Uterus (tissue), 4 donors: ENCODE results near the gene HRK. TPM values are rescaled to one million over a fixed set of nuclear protein-coding genes. Genes with fewer than 3 reads are reported as not detected.
A peak's percentile ranks its signal among the peaks of the same experiment; 100 is the strongest.

Source experiments
- DNase-seq, 2 donors: peaks; one replicate each; pipeline ENCODE4 v3.0.0-alpha.2; 2019 to 2020
- H3K27ac ChIP-seq, 2 donors: fragments of 200-600 bp; sonication (generic); 1 replicate in 1 of 2; 2 replicates in 1 of 2; pipeline ENCODE4 v1.5.1; 2016 to 2018
- H3K27me3 ChIP-seq, 2 donors: fragments of 200-600 bp; sonication (generic); one replicate each; pipeline ENCODE4 v1.5.1; 2018 to 2019; ENCODE audit warnings: control low read depth in 1 of 2
- H3K36me3 ChIP-seq, 2 donors: fragments of 200-600 bp; sonication (generic); one replicate each; pipeline ENCODE4 v1.5.1; 2019; ENCODE audit warnings: control low read depth in 1 of 2
- H3K4me1 ChIP-seq, 2 donors: fragments of 200-600 bp; sonication (generic); one replicate each; pipeline ENCODE4 v1.5.1; 2018 to 2019; ENCODE audit warnings: control low read depth in 1 of 2
- H3K4me3 ChIP-seq, 2 donors: fragments of 200-600 bp; sonication (generic); 1 replicate in 1 of 2; 2 replicates in 1 of 2; pipeline ENCODE4 v1.5.1; 2018 to 2019; ENCODE audit warnings: mild to moderate bottlenecking in 1 of 2
- H3K9me3 ChIP-seq, 2 donors: fragments of 200-600 bp; sonication (generic); one replicate each; pipeline ENCODE4 v1.5.1; 2019; ENCODE audit warnings: control low read depth in 1 of 2
- POLR2A ChIP-seq, 2 donors: fragments of 450-650 bp; IDR thresholded peaks; one replicate each; pipeline ENCODE4 v1.6.1; 2016; ENCODE audit warnings: antibody characterized with exemption in 2 of 2, mild to moderate bottlenecking in 1 of 2, moderate library complexity in 1 of 2
- intact Hi-C: fragments of 100-400 bp; cut with DNase I; formaldehyde crosslinking; loops from one replicate; pipeline ENCODE4 v1.15.1; 2023; ENCODE audit warnings: low total_unique reads
- total RNA-seq, 4 donors: library from RNA; depleted of rRNA in 3 of 4; stranded (reverse); fragments of >200 nt in 3 of 4; gene quantifications; one replicate each; pipeline versions ENCODE4 v1.1.0 to v1.2.4, GENCODE V29; 2014 to 2023
- TF ChIP-seq, protein P1 (sequence below), 4 experiments: fragments of 200-600 bp in 2 of 4; fragments of 450-650 bp in 2 of 4; sonication (generic) in 2 of 4; IDR thresholded peaks; one replicate each; pipeline ENCODE4 v1.5.1; 2016 to 2019; ENCODE audit warnings: antibody characterized with exemption in 4 of 4, mild to moderate bottlenecking in 2 of 4, moderate library complexity in 1 of 4
- donor health status: DM: yes; HTN: yes; CAD: no.

The HRK gene
- total RNA-seq, 4 donors from 2014 or later, result 0.55 to 1.5 TPM; not detected in 2

DNA sequence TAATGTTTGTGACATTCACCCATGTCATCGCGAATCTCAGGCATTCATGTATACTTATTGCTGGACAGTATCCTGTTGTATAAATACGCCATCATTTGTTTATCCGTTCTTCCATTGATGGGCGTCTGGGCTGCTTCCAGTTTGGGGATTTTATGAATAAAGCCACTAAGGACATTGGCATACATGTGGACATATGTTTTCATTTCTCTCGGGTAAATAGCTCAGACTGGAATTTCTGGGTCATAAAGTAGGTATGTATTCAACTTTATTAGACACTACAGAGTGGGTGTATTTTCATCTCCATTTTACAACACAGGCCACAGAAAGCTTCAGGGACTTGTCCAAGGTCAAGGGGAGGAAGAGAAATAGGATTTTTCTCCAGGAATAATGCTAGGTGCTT is 48.9 kb downstream of the HRK start:
- H3K27me3 ChIP-seq, result no peaks in the 10 kb centered on the region
- no peak overlapping the region for H3K27ac ChIP-seq
- H3K4me1 ChIP-seq, result no peaks in the 10 kb centered on the region
- intact Hi-C loops, result no loop called here
- H3K4me3 ChIP-seq, result no peak overlapping the region
- H3K9me3 ChIP-seq, result no peaks in the 10 kb centered on the region
- DNase-seq, result no peak
- no peaks in the 10 kb centered on the region for H3K36me3 ChIP-seq
- TF ChIP-seq, protein P1, sequence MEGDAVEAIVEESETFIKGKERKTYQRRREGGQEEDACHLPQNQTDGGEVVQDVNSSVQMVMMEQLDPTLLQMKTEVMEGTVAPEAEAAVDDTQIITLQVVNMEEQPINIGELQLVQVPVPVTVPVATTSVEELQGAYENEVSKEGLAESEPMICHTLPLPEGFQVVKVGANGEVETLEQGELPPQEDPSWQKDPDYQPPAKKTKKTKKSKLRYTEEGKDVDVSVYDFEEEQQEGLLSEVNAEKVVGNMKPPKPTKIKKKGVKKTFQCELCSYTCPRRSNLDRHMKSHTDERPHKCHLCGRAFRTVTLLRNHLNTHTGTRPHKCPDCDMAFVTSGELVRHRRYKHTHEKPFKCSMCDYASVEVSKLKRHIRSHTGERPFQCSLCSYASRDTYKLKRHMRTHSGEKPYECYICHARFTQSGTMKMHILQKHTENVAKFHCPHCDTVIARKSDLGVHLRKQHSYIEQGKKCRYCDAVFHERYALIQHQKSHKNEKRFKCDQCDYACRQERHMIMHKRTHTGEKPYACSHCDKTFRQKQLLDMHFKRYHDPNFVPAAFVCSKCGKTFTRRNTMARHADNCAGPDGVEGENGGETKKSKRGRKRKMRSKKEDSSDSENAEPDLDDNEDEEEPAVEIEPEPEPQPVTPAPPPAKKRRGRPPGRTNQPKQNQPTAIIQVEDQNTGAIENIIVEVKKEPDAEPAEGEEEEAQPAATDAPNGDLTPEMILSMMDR (IDR thresholded peaks at IDR 0.05), result no peak
- TF ChIP-seq POLR2A (IDR thresholded peaks at IDR 0.05), result no peak

DNA sequence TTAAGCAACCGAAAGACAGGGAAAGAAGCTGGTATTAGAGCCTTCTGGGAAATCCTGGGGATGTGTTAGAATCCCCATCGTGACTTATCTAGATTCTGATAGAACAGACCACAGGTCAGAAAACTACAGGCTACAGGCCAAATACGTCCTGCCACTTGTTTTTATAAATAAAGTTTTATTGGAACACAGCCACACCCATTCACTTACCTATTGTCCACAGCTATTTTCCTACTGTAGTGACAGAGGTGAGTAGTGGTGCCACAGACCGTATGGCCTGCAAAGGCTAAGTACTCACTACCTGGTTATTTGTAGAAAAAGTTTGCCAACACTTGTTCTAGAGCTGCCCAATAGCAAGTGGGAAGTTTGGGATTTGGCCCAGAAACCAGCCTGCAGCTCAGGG is 53.8 kb downstream of the HRK start:
- TF ChIP-seq POLR2A (IDR thresholded peaks at IDR 0.05), result no peak
- TF ChIP-seq, protein P1 (IDR thresholded peaks at IDR 0.05), result no peak
- DNase-seq, result no peak
- H3K4me3 ChIP-seq, result no peak overlapping the region
- no peak overlapping the region for H3K27ac ChIP-seq
- H3K4me1 ChIP-seq, result no peaks in the 10 kb centered on the region
- intact Hi-C loops, result no loop called here
- no peaks in the 10 kb centered on the region for H3K27me3 ChIP-seq
- no peaks in the 10 kb centered on the region for H3K36me3 ChIP-seq
- no peaks in the 10 kb centered on the region for H3K9me3 ChIP-seq

DNA sequence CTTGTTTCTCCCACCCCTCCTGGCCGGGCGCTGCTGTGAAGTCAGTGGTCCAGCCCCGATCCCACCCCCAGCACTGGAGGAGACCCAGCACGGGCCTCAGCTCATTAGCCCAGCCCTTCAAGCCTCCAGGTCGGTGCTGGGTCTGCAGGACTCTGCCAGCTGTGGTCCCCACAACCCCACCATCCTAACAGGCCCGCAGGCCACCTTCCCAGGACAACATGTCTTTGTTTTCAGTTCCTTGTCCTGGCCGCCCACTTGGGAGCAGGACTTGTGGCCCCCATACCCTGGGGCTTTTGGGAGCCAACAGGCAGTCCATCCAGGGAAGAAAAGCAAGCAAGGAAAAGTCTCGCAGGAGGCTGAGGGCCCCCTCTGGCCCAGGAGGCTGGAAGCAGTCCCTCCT is 60.0 kb downstream of the HRK start:
- no peak overlapping the region for H3K4me3 ChIP-seq
- no peaks in the 10 kb centered on the region for H3K27me3 ChIP-seq
- no peak overlapping the region for H3K27ac ChIP-seq
- DNase-seq, result no peak
- intact Hi-C loops, result no loop called here
- no peak for TF ChIP-seq POLR2A (IDR thresholded peaks at IDR 0.05)
- TF ChIP-seq, protein P1 (IDR thresholded peaks at IDR 0.05), result no peak
- H3K4me1 ChIP-seq, result no peaks in the 10 kb centered on the region
- H3K36me3 ChIP-seq, result no peaks in the 10 kb centered on the region
- H3K9me3 ChIP-seq, result no peaks in the 10 kb centered on the region

DNA sequence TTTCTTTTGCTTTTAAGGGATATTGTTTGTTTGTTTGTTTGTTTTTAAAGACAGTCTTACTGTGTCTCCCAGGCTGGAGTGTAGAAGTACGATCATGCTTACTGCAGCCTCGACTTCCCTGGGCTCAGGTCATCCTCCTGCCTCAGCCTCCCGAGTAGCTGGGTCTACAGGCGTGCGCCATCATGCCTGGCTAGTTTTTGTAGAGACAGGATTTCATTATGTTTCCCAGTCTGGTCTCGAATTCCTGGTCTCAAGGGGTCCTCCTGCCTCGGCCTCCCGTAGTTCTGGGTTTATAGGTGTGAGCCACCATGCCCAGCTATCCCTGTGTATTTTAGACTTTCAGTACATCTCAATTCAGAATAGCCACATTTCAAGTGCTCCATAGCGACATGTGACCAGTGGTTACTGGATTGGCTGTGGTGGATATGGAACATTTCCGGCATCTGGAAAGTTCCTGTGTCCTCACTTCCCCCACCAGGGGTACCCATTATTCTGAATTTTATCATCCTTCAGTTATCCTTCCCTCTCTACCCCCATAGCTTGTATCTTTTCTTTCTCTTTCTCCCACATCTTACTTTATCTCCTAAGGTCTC is 61.1 kb downstream of the HRK start:
- no peaks in the 10 kb centered on the region for H3K27me3 ChIP-seq
- H3K4me3 ChIP-seq, result no peak overlapping the region
- H3K4me1 ChIP-seq, result no peaks in the 10 kb centered on the region
- no peak for DNase-seq
- intact Hi-C loops, result no loop called here
- peak overlapping the region; percentile 96 to 97 for H3K27ac ChIP-seq
- H3K36me3 ChIP-seq, result no peaks in the 10 kb centered on the region
- TF ChIP-seq, protein P1 (IDR thresholded peaks at IDR 0.05), result no peak
- no peak for TF ChIP-seq POLR2A (IDR thresholded peaks at IDR 0.05)
- no peaks in the 10 kb centered on the region for H3K9me3 ChIP-seq

DNA sequence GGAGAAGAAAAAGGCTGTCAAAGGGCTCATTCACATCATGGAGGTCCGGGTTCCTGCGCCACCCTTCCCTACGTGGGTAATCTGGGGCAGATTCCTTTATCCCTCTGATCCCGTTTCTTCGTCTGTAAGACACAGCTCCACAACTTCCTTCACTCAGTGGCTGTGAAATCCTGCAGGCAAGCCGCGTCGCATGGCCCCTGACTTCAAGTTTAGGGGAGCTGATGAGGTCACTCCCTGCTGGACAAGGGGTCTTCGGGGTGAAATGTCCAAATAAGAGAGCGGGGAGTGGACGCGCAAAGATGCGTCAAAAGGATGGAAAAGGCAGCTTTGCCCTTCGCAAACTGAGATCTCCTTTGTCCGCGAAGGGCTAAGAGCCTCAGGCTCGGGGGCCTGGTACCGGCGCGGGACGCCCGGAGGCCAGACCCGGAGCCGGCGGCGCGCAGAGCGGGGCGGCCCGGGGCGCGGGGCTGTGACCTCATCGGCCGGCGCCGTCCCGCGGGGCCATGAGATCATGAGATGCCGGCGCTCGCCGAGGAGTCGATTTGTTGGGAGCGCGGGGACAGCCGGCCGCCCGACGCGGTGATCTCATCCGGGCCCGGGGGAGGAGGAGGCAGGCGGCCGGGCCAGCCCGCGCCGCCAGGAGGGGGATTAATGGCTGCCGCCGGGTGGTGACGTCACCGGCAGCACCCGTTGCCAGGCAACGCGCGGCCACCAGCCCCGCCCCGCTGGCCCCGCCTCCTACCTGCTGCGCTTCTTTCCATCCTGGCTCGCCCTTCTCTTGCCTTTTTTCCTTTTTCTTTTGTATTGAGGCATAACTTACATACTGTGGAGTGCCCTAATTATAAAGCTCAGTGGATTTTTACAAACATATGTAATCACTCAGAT is 62.1 kb downstream of the HRK start:
- intact Hi-C loops, result no loop called here
- Histone ChIP-seq H3K4me3 (peak overlapping the region; percentile 77 to 81), H3K9me3 (no peaks in the 10 kb centered on the region), H3K36me3 (no peaks in the 10 kb centered on the region), H3K27ac (peak overlapping the region; percentile 96 to 97), H3K27me3 (no peaks in the 10 kb centered on the region), H3K4me1 (no peaks in the 10 kb centered on the region)
- DNase-seq, result peak; percentile 94
- TF ChIP-seq POLR2A (IDR thresholded peaks at IDR 0.05), result peak; percentile 48 to 88
- TF ChIP-seq, protein P1 (IDR thresholded peaks at IDR 0.05), result peak in 2 of 4 experiments; percentile 23 to 25
